Kidney epithelial cell (primary cell): Measurements from ENCODE around the gene SNX25. TPM values are rescaled to one million over a fixed set of nuclear protein-coding genes. Genes with fewer than 3 reads are reported as not detected.

ENCODE experiments used
- DNase-seq: peaks from one replicate; pipeline ENCODE4 v3.0.0-alpha.2; 2010; ENCODE audit warnings: low read depth
- H3K27me3 ChIP-seq: 2 replicates; pipeline ENCODE4 v1.6.0; 2011; ENCODE audit warnings: low read length; ENCODE audit not compliant: control insufficient read depth, insufficient read depth
- H3K36me3 ChIP-seq: 2 replicates; pipeline ENCODE4 v1.5.1; 2011; ENCODE audit warnings: low read length; ENCODE audit not compliant: control insufficient read depth, insufficient read depth
- H3K4me3 ChIP-seq: 2 replicates; pipeline ENCODE4 v1.5.1; 2011; ENCODE audit warnings: low read depth, mild to moderate bottlenecking, control low read depth, low read length
- total RNA-seq: library from RNA; depleted of rRNA; stranded (reverse); fragments of >200 nt; gene quantifications from 2 replicates; pipeline ENCODE4 v1.2.3, GENCODE V29; 2015
- TF ChIP-seq, protein P1 (sequence below): IDR thresholded peaks from 2 replicates; pipeline ENCODE4 v1.5.1; 2011; ENCODE audit warnings: mild to moderate bottlenecking, moderate library complexity, low read length, control low read depth, inconsistent platforms; ENCODE audit not compliant: insufficient read depth, poor library complexity, severe bottlenecking

The SNX25 gene
- total RNA-seq, 1 donor from 2014 or later, result 15.5 TPM

DNA sequence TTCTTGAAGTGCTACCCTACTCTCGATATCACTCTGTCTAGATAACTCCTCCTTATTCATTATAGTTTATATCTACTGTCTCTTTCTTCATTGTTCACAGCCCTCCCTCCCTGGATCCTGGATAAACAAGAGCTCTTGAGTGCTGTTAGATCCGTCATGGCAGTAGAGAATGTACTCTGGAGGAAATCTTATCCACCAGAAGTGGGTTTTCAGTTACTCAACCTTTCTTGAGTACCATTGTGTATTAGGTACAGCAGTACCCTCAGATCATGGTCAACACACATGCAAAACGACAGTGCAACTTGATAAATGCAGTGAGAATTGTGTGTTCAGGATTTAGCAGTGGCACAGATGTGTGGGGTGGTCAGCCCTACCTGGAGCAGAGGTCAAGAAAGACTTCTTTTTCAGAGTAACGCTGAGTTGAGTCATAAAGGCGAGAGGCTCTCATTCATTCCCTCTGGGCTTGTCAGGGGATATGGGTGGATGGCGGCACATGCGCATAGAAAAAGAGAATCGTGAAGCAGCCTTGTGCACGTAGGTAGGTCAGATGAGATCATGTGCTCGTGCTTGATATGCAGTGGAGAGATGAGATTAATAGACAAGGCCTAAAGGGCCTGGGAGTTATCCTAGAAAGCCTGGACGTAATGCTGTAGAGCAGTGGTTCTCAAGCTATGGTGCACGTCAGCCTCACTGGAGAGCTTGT is 89.5 kb downstream of the SNX25 start:
- H3K4me3 ChIP-seq, result no peak overlapping the region
- DNase-seq, result no peak
- H3K36me3 ChIP-seq, result no peaks in the 10 kb centered on the region
- no peaks in the 10 kb centered on the region for H3K27me3 ChIP-seq
- TF ChIP-seq, protein P1, sequence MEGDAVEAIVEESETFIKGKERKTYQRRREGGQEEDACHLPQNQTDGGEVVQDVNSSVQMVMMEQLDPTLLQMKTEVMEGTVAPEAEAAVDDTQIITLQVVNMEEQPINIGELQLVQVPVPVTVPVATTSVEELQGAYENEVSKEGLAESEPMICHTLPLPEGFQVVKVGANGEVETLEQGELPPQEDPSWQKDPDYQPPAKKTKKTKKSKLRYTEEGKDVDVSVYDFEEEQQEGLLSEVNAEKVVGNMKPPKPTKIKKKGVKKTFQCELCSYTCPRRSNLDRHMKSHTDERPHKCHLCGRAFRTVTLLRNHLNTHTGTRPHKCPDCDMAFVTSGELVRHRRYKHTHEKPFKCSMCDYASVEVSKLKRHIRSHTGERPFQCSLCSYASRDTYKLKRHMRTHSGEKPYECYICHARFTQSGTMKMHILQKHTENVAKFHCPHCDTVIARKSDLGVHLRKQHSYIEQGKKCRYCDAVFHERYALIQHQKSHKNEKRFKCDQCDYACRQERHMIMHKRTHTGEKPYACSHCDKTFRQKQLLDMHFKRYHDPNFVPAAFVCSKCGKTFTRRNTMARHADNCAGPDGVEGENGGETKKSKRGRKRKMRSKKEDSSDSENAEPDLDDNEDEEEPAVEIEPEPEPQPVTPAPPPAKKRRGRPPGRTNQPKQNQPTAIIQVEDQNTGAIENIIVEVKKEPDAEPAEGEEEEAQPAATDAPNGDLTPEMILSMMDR, result no peak

DNA sequence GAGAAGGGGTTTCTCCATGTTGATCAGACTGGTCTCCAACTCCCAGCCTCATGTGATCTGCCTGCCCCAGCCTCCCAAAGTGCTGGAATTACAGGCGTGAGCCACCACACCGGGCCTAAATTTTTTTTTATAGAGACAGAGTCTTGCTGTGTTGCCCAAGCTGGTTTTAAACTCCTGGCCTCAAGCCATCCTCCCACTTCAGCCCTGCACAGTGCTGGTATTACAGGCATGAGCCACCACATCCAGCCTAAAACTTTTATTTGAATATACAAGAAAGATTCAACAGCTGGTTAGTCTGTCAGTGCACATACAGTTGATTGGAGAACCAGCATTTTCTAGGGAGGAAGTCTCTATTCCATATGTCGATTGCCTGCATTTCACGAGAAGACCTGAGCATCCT is 95.1 kb downstream of the SNX25 start:
- DNase-seq, result no peak
- Histone ChIP-seq H3K4me3 (no peak overlapping the region), H3K36me3 (no peaks in the 10 kb centered on the region), H3K27me3 (no peaks in the 10 kb centered on the region)
- TF ChIP-seq, protein P1, result no peak

DNA sequence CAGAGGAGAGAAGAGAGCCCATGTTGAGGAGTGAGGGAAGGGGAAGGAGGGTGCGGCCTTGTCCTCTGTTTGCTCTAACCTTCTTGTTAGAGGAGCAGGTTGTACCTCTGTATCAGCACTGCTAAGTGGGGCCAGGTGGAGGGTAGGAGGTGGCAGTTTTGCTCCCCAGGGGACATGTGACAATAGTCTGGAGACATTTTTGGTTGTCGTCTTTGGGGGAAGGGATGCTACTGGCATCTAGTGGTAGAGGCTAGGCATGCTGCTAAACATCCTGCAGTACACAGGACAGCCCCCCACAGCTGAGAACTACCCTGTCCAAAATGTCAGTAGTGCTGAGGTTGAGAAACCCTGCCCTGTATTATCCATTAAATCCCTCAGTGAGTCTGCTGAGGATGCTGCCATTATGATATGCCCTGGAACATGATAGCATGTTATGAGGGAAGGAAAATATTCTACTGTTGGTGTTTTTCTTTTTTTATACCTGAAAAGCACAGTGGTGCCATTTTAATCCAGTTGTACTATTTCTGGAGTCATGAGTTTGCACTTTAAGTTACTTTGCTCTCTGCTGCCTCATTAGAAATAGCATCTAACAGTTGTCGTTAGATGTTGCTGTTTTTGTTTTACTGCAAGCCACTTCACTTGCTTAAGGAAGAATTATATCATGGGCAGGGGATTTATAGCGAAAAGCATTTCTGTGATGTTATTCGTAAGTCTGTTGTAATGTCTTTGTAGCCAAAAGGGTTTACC is 95.7 kb downstream of the SNX25 start:
- DNase-seq, result no peak
- Histone ChIP-seq H3K36me3 (no peaks in the 10 kb centered on the region), H3K27me3 (no peaks in the 10 kb centered on the region), H3K4me3 (no peak overlapping the region)
- TF ChIP-seq, protein P1, result peak; percentile 67

DNA sequence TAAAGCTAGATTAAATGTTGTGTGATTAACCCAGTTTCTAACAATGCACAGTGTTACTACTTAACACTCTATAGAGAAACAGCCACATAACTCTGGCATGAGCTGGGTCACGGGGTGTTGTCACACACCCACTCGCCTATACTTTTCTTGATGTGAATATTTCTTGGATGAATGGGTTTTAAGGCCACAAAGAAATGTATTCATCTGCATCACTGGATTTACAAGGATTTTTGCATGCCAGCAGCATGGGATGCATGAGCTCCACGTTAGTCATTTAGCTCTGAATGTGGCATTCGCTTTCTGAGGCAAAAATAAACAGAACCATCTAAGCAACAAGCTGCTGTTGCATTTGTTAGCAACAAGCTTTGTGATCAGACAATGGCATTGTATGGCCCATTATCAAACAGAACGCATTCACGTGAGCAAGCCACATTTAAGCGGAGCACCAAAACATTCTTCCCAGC is 96.6 kb downstream of the SNX25 start:
- Histone ChIP-seq H3K36me3 (no peaks in the 10 kb centered on the region), H3K27me3 (no peaks in the 10 kb centered on the region), H3K4me3 (no peak overlapping the region)
- TF ChIP-seq, protein P1, result no peak
- DNase-seq, result peak; percentile 85

DNA sequence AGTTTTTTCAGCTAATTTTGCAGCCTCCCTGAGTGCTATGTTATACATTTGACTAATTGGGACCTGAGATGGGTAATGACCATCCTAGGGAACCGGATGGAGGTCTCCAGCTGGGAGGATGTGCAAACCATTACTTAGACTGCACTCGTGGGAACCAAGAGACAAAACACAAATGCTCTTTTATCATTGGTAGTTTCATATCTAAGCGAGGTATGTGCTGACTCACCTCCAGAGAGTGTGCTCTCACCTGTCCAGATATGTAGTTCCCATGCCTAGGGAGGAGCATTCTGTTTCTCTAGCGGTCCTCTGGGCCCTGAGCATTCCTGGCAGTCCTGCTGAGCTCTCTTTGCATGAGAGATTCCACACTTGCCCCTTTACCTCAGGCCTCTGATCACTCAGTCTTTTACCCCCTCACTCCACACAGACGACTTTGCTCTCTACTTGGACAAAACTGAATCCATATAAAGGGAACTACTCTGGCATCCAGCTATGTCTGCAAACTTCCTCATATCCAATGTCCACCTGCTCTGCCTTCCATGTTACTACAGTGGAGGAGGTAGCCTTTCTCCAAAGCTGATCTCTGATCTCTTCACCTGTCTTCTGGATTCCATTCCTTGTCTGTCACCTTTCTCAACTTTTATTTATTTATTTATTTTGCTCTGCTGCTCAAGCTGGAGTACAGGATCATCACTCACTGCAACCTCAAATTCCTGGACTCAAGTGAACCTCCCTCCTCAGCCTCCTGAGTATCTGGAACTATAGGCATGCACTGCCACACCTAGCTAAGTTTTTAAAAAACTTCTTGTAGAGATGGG is 97.9 kb downstream of the SNX25 start:
- Histone ChIP-seq H3K4me3 (no peak overlapping the region), H3K27me3 (no peaks in the 10 kb centered on the region), H3K36me3 (peaks cover 2% of the 10 kb centered on the region)
- DNase-seq, result peak; percentile 29
- TF ChIP-seq, protein P1, result no peak
